Right lobe of liver (tissue), 6 donors: ENCODE data around the gene MAG. TPM values are rescaled to one million over a fixed set of nuclear protein-coding genes. Genes with fewer than 3 reads are reported as not detected.

ENCODE experiments used
- ATAC-seq, 4 donors: fragments of 200-7000 bp; cut with Tn5 transposase; one replicate each; pipeline ENCODE4 v1.9.1; 2020; ENCODE audit warnings: mild to moderate bottlenecking in 4 of 4, moderate library complexity in 4 of 4
- DNase-seq, 3 donors: peaks; one replicate each; pipeline ENCODE4 v3.0.0-alpha.2; 2020
- H3K27ac ChIP-seq, 3 donors: fragments of 200-600 bp; one replicate each; pipeline ENCODE4 v1.8.0; 2022
- H3K27me3 ChIP-seq, 2 donors: fragments of 200-600 bp; one replicate each; pipeline ENCODE4 v1.8.0; 2022
- H3K36me3 ChIP-seq, 4 donors: fragments of 200-600 bp; sonication (generic) in 1 of 4; one replicate each; pipeline versions ENCODE4 v1.5.1 to v1.8.0; 2017 to 2022; ENCODE audit warnings: control low read depth in 1 of 4
- H3K4me1 ChIP-seq, 4 donors: fragments of 200-600 bp; sonication (generic) in 1 of 4; one replicate each; pipeline versions ENCODE4 v1.5.1 to v1.8.0; 2017 to 2022; ENCODE audit warnings: control low read depth in 1 of 4
- H3K4me3 ChIP-seq, 3 donors: fragments of 200-600 bp; one replicate each; pipeline ENCODE4 v1.8.0; 2022
- H3K9me3 ChIP-seq, 4 donors: fragments of 200-600 bp; sonication (generic) in 1 of 4; one replicate each; pipeline versions ENCODE4 v1.5.1 to v1.8.0; 2017 to 2022; ENCODE audit warnings: control low read depth in 1 of 4
- POLR2A ChIP-seq: fragments of 450-650 bp; IDR thresholded peaks from one replicate; pipeline ENCODE4 v1.6.1; 2017; ENCODE audit warnings: antibody characterized with exemption, mild to moderate bottlenecking
- WGBS: methylation state at CpG from one replicate; pipeline ENCODE4 v1.1.6; 2018; ENCODE audit warnings: low coverage, low lambda C conversion rate; ENCODE audit not compliant: insufficient coverage; ENCODE audit errors: missing lambda C conversion rate; 5-methylcytosine and 5-hydroxymethylcytosine counted together
- intact Hi-C, 2 donors: fragments of 100-400 bp; cut with DNase I; formaldehyde crosslinking; loops; one replicate each; pipeline versions ENCODE4 v1.11.2 to v1.14.1; 2022
- total RNA-seq, 6 experiments: library from RNA; depleted of rRNA in 2 of 6; stranded (reverse); fragments of >200 nt in 2 of 6; fragmentation: NEBNext Ultra II Directional in 3 of 6; extraction: Animal tissue kit (Norgen Biotek cat#: 25700) in 3 of 6; gene quantifications; one replicate each; pipeline versions ENCODE4 v1.1.0 to v1.2.4, GENCODE V29; 2016 to 2023
- TF ChIP-seq, protein P1 (sequence below), 4 donors: fragments of 200-600 bp in 3 of 4; fragments of 450-650 bp in 1 of 4; IDR thresholded peaks; one replicate each; pipeline versions ENCODE4 v1.5.1 to v1.8.0; 2016 to 2022; ENCODE audit warnings: antibody characterized with exemption in 4 of 4, mild to moderate bottlenecking in 2 of 4
- donor health status: DM: no; HTN: yes; CAD: no.
- donor health status: DM: no; HTN: no; CAD: no.
- donor health status: DM: no; HTN: no; CAD: no.
- donor health status: DM: no; HTN: yes; CAD: no.
- donor health status: DM: no; HTN: yes; CAD: no.

MAG gene
- total RNA-seq, 6 experiments from 2014 or later = 0.40 TPM; not detected in 5

DNA sequence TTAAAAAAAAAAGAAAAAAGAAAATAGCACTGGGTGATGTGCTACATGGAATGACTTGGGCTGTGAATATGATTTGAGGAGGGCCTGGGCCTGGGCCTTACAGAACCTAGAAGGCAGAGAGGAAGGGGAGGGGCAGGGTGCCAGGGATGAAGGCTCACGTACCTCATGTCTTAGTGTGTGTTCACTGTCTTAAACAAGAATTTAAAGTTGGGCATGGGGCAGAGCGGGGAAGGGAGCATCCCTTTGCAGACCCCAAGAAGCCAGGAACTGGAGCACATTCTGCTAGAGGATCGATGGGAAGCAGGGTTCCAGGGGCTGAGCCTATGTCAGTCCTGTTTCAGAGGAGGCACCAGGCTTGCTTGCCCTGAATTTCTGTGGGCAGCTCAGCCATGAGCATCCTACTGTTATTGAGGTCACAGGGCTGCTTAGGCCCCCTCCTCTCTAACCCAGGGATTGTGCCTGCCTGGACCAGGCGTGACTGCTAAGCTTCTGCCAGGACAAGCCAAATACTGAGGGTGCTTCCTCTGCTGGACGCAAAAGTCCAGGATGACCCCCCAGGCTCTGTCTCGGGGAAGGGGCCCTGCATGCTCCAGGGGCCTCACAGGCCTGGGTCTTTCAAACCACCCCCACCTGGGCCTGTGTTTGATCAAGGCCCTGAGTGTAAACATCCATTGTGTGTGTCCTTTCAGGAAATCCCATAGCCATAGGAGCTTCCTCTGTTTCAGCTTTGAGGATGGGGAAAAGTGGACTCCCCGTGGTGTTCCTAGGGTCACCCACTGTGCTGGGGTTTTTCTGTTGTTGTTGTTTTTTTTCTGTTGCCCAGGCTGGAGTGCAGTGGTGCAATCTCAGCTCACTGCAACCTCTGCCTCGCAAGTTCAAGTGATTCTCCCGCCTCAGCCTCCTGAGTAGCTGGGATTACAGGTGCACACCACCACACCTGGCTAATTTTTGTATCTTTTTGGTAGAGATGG, 38.4 kb upstream of the MAG start:
- no peaks in the 10 kb centered on the region for H3K9me3 ChIP-seq
- H3K36me3 ChIP-seq = peaks cover 0 to 21% (median 5%) of the 10 kb centered on the region in 4 donors
- DNase-seq (peak in 1 of 3 donors; percentile 39), ATAC-seq (no peak)
- no peaks in the 10 kb centered on the region for H3K27me3 ChIP-seq
- 42% methylated on average over 2 of the region's 9 CpGs for WGBS
- no peak overlapping the region for H3K4me3 ChIP-seq
- H3K27ac ChIP-seq = no peak overlapping the region
- H3K4me1 ChIP-seq = peaks cover 0 to 6% (median 2%) of the 10 kb centered on the region in 4 donors
- intact Hi-C loops = no loop called here
- TF ChIP-seq, protein P1, sequence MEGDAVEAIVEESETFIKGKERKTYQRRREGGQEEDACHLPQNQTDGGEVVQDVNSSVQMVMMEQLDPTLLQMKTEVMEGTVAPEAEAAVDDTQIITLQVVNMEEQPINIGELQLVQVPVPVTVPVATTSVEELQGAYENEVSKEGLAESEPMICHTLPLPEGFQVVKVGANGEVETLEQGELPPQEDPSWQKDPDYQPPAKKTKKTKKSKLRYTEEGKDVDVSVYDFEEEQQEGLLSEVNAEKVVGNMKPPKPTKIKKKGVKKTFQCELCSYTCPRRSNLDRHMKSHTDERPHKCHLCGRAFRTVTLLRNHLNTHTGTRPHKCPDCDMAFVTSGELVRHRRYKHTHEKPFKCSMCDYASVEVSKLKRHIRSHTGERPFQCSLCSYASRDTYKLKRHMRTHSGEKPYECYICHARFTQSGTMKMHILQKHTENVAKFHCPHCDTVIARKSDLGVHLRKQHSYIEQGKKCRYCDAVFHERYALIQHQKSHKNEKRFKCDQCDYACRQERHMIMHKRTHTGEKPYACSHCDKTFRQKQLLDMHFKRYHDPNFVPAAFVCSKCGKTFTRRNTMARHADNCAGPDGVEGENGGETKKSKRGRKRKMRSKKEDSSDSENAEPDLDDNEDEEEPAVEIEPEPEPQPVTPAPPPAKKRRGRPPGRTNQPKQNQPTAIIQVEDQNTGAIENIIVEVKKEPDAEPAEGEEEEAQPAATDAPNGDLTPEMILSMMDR (IDR thresholded peaks at IDR 0.05) = no peak
- no peak for TF ChIP-seq POLR2A

DNA sequence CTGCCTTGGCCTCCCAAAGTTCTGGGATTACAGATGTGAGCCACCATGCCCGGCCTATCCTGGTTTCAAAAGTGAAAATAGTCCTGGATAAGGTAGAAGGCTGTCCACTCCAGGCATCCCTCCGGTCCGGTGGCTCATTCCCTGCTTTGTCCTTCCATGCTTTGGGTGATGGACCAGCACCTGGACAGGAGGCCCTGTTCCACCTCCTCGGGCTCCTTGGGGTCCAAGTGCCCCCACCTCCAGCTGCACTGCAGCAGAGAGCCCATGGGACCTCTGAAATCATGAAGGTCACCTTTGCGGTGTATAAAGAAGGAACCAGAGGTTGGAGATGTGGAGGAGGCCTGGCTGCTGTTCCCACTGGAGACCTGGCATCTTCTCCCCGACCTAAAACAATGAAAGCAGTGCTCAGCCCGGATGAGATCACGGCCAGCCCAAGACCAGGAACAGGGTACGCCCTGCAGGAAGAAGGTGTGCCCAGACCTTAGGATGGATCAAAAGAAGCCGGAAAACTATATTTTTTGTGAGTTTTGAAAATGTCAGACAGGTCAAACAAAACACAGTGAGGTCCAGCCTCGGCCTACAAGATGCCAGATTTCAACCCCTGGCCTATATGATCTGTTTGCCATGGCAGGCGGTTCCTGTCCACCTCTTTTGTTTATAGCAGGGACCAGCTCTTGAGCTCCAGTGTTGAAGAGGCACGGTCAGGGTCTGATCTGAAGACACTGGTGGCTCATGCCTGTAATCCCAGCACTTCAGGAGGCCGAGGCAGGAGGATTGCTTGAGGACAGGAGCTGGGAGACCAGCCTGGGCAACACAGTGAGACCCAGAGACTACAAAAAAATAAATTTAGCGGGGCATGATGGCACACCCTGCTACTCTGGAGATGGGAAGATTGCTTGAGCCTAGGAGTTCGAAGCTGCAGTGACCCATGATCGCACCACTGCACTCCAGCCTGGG, 37.3 kb upstream of the MAG start:
- H3K36me3 ChIP-seq = peaks cover 0 to 21% (median 5%) of the 10 kb centered on the region in 4 donors
- peaks cover 0 to 15% (median 6%) of the 10 kb centered on the region in 4 donors for H3K4me1 ChIP-seq
- no peak overlapping the region for H3K4me3 ChIP-seq
- ATAC-seq (no peak), DNase-seq (no peak)
- no peak for TF ChIP-seq POLR2A
- TF ChIP-seq, protein P1 (IDR thresholded peaks at IDR 0.05) = no peak
- H3K27me3 ChIP-seq = no peaks in the 10 kb centered on the region
- WGBS = 77% methylated on average over 11 of the region's 17 CpGs
- intact Hi-C loops = no loop called here
- no peak overlapping the region for H3K27ac ChIP-seq
- H3K9me3 ChIP-seq = no peaks in the 10 kb centered on the region

DNA sequence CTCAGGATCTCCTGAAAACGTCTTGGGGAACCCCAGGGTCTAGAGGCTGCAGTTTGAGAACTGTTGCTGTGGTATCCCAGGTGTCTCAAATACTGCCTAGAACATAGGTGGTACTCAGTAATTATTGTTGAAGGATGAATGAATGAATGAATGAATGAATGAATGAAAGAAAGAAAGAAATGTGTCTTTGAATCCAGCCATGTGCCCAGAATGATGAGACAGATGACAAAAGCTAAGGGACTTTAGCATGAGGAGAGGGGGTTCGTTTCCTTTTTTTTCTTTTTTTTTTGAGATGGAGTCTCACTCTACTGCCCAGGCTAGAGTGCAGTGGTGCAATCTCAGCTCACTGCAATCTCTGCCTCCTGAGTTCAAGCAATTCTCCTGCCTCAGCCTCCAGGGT, 35.4 kb upstream of the MAG start:
- WGBS = 62% methylated on average over 2 of the region's 2 CpGs
- ATAC-seq (no peak), DNase-seq (no peak)
- no peaks in the 10 kb centered on the region for H3K9me3 ChIP-seq
- peaks cover 0 to 20% (median 6%) of the 10 kb centered on the region in 4 donors for H3K4me1 ChIP-seq
- peaks cover 0 to 16% (median 4%) of the 10 kb centered on the region in 4 donors for H3K36me3 ChIP-seq
- intact Hi-C loops = no loop called here
- H3K27me3 ChIP-seq = no peaks in the 10 kb centered on the region
- TF ChIP-seq, protein P1 (IDR thresholded peaks at IDR 0.05) = no peak
- TF ChIP-seq POLR2A = no peak
- no peak overlapping the region for H3K4me3 ChIP-seq
- H3K27ac ChIP-seq = no peak overlapping the region

DNA sequence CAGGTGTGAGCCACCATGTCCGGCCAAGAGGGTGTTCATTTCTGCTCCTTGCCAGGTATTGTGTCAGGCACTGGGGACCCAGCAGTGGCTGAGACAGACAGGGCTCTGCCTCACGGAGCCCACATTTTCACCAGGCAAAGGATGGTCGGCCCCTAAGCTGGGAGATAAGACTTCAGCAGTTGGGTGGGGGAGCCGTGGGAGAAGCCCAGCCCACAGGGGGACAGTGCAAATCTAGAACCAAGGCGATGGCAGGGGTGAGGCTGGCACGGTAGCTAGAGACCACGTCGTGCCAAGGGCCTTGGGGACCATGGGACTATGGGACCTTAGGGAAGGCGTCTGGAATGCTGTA, 34.9 kb upstream of the MAG start:
- Histone ChIP-seq H3K4me1 (peaks cover 0 to 20% (median 6%) of the 10 kb centered on the region in 4 donors), H3K36me3 (peaks cover 0 to 15% (median 4%) of the 10 kb centered on the region in 4 donors), H3K4me3 (no peak overlapping the region), H3K9me3 (no peaks in the 10 kb centered on the region), H3K27me3 (no peaks in the 10 kb centered on the region), H3K27ac (no peak overlapping the region)
- TF ChIP-seq, protein P1 (IDR thresholded peaks at IDR 0.05) = no peak
- TF ChIP-seq POLR2A = no peak
- WGBS = 90% methylated on average over 5 of the region's 9 CpGs
- intact Hi-C loops = no loop called here
- DNase-seq = no peak
- no peak for ATAC-seq
